GM18502 (cell line): ENCODE data around the gene ARRDC3.
"Not testable (repeated sequence)": the region's sequence is repeated elsewhere in the genome, so short reads cannot be mapped to it uniquely, and the experiment has no call there.

Experiments
- ATAC-seq: cut with Tn5 transposase; IDR thresholded peaks from one replicate; pipeline ENCODE4 v1.9.1; 2021; ENCODE audit warnings: mild to moderate bottlenecking; ENCODE audit not compliant: unreplicated experiment, poor library complexity

The ARRDC3 gene

GRCh38 chr5:91322981-91323380 is 60.1 kb downstream of the ARRDC3 start:
- ATAC-seq: not testable (repeated sequence)

GRCh38 chr5:91319667-91320066 is 63.5 kb downstream of the ARRDC3 start:
- no peak for ATAC-seq

DNA sequence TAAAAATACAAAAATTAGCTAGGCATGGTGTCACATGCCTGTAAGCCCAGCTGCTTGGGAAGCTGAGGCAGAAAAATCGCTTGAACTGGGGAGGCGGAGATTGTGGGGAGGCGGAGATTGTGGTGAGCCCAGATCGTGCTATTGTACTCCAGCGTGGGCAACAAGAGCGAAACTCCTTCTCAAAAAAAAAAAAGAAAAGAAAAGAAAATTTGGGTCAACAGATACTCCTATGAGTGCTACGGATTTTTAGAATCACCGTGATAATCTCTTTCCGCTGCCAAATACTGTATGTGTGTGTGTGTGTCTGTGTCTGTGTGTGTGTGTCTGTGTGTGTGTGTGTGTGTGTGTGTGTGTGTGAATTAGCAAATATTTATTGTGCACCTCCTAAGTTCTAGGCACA is 64.4 kb downstream of the ARRDC3 start:
- ATAC-seq: no peak
